Measurements from ENCODE around the gene ARIH2.
A peak's percentile ranks its signal among the peaks of the same experiment; 100 is the strongest.

Gene ARIH2

DNA sequence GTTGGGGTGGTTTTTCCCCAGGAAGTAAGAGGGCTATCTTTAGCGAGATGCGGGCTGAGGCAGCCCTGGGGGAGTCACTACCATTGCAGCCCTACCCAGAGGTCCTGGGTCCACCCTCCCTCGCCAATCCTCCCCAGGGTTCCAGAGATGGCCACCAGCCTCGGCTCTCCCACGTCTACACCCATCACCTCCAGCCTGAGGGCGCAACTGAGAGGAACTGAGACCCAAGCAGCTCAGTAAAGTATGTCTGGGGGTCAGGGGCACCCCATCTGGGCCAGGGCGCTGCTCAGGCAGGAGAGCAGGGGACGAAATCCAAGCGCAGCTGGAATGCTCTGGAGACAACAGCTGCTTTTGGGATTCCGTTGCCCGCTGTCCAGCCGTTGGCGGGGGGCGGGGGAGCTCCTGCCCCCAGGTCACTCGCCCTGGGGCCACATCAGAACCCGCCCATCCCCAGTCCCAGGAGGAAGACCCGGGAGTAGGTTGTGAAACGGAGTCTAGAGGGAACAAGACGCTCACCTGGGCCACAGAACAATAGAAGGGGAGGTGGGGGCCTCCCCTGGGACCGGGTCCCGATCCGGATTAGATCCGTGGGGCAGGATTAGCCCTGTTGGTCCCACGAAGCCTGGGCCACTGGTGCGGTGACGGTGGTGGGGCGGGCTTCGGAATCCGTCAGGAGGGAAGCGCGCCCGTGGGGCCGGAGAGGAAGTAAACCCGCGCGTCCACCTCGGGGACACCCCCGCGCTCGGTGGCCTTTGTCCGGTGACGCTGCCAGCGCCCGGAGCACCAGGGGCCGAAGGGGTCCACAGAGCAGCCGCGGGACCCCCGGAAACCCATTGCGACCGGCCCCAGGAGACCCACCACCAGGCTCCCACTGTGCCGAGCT is 101.9 kb downstream of the ARIH2 start:
- peak; percentile 47 for DNase-seq (ENCODE audit: low spot score)

DNA sequence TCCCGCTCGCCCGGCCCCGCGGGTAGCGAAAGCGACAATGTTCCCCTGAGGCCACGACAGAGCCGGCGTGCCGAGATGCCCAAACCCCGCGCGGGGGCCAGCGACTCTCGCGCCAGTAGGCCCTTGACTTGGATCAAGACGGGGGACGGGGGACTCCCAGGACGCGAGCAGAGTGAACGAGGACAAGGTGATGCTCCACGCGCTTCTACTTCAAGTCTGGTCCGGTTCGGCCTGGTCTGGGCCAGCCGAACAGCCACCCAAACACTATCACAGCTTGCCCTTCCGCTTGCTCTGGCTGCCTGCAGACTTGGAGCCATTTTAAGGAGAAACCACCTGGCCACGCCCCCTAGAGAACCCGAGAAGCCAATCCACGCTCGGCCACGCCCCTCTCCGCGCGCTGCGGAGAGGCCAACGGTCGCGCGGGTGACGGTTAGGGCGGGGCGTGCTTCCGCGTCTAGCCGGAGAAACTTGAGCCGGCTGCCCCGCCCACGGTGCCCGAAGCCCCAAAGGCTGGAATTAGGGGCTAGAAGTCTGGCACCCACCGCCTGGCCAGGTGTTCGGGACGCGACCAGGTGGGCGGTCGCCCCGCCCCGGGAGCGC is 102.7 kb downstream of the ARIH2 start:
- peak; percentile 95 for DNase-seq (ENCODE audit: low spot score)

DNA sequence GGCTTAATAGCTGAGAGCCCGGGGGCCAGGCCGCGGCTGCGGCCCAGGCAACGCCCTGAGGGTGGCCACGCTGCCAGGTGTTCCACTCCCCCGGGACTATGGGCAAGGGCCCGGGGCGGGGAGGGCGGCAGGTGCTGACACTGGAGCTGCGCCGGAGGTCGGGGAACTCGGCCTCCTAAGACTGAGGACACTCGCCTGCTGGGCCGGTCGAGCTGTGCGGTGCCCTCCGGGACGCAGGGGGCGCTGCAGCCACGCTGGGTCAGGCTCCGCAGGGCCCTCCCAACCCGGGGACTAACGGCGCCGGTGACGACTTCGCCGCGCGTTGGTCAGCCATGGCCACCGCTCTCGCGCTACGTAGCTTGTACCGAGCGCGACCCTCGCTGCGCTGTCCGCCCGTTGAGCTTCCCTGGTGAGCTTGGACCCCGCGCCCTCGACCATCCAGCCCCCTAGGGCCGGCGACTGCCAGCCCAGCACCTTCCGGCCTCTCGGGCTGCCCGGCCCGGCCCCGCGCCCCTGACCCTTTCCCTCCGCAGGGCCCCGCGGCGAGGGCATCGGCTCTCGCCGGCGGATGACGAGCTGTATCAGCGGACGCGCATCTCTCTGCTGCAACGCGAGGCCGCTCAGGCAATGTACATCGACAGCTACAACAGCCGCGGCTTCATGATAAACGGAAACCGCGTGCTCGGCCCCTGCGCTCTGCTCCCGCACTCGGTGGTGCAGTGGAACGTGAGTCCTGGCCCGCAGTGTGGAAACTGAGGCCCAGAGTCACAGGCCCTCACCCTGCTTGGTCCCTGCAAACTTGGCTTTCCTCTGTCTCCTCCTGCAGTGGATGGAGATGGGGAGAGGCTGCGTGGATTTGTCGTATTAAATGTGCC is 103.4 kb downstream of the ARIH2 start, which contains the start of gene NDUFAF3:
Gene NDUFAF3, plus strand, starts transcription at position 309 of the 875 bp plus-strand sequence. Its CDS starts 24 bp downstream, at position 333.
- peak; percentile 94 for DNase-seq (ENCODE audit: low spot score)

DNA sequence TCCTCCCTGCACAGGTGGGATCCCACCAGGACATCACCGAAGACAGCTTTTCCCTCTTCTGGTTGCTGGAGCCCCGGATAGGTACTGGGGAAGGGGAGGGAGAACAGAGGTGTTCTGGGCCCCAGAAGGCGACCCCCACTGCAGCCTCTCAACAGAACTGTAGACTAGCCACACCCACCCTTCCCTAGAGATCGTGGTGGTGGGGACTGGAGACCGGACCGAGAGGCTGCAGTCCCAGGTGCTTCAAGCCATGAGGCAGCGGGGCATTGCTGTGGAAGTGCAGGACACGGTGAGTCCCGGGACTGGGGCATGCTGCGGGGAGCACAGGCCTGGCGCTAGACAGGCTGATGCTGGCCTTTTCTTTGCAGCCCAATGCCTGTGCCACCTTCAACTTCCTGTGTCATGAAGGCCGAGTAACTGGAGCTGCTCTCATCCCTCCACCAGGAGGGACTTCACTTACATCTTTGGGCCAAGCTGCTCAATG is 104.1 kb downstream of the ARIH2 start:
- peak; percentile 41 for DNase-seq (ENCODE audit: low spot score)

DNA sequence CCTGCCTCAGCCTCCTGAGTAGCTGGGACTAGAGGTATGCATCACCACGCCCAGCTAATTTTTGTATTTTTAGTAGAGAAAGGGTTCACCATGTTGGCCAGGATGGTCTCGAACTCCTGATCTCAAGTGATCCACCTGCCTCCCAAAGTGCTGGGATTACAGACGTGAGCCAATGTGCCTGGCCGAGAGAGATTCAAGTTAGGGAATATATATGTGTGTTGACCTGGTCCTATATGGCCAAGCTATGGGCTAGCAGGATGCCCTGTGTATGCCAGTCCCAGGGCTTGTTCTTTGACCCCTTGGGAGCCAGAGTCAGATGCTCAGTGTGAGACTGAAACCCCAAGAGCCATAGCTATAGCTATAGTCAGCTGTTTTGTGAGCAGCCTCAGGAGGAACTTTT is 105.1 kb downstream of the ARIH2 start:
- no peak for DNase-seq (ENCODE audit: low spot score)

DNA sequence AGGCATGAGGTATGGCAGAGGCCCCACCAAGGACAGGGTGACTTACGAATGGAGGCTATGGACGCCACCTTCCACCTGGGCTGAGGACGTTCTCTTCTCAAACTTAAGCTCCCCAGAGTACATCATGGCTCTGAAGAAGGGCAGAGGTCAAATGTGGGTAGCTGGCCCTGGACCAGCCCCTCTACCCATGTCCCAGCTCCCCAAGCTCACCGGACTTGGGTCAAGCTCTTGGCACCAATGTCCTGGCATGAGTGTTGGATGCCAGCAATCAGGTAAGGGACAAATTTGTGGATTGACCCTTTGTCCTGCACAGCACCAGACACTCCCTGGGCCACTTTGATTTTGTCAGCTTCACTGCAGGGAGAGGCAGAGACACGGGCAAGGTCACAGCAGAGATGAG is 105.8 kb downstream of the ARIH2 start:
- DNase-seq (ENCODE audit: low spot score), result no peak

DNA sequence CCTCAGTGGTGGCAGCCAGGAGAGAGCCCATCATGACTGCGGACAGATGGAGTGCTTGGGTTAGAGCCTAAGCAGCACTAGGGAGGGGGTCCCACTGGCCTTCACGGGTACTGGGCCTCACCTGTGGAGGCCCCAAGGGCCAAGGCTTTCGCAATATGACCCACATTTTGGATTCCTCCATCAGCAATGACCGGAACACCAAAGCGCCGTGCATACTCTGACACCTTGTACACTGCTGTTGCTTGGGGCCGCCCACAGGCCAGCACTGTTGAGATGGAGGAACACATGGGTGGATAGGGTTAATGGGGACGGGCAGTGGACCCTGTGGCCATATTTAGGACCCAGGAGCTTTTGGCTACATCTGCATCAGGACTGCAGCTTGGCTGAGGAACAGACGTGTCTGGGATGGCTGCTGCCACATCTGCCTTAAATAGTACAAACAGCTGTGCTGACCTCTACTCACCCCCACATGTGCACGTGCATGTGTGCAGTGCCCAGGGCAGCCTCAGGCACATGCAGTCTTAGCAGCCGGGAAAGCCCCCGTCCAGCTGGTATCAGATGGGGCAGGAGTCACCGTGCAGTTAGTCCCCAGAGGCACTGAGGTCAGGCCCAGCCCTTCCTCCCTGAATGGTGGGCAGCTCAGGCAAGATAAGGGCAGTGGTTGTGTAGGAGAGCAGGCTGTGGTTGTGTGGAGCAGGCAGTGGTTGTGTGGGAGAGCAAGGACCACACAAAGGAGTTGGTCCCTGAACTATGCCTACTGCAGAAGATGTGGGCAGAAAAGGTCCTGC is 106.6 kb downstream of the ARIH2 start:
- peak; percentile 44 for DNase-seq (ENCODE audit: low spot score)

DNA sequence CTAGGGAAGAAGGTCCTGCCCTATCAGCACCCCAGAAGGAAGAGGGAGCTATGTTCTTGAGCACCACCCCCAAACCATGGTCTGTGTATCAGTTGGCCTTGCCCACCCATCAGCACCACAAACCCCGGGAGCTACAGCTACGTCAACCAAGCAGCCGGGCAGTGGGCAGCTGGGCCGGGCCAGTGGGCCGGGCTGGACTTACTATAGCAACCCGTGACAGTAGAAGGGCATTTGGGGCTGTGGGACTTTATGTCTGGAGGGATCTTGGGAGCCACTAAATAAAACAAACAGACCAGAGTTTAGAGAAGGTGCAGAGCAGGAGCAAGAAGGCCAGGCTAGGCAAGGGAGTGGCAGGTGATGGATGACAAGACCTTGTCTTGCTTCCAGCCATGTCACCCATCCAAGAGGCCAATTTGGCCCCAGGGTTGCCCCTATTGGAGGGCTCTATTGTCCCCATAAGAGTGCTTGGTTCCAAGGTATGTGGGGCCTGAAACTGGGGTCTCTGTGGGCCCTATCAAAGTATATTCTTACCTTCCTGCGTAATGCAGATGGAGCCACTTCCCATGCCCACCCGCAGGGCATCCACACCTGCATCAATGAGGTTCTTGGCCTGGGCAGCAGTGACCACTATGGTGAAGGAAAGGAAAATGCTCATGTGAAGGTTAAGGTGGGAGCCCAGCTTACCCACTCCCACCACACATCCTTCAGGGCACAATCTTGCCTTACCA is 107.3 kb downstream of the ARIH2 start:
- DNase-seq (ENCODE audit: low spot score), result no peak

DNA sequence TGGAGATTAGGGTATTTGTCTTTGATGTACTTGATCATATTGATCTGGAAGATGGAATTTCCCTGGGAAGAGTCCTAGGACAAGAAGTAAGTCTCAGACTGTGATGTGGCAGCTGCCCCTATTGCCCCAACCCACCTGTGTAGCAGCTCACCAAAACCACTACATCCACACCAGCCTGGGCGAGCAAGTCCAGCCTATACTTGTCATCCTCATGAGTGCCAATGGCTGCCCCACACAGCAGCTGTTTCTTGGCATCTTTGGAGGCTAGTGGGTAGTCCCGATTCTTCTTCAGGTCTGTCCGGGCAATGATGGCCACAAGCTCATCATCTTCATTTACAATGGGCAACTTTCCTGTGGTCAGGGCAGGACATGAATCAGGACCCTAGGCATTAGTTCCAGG is 107.9 kb downstream of the ARIH2 start:
- no peak for DNase-seq (ENCODE audit: low spot score)

DNA sequence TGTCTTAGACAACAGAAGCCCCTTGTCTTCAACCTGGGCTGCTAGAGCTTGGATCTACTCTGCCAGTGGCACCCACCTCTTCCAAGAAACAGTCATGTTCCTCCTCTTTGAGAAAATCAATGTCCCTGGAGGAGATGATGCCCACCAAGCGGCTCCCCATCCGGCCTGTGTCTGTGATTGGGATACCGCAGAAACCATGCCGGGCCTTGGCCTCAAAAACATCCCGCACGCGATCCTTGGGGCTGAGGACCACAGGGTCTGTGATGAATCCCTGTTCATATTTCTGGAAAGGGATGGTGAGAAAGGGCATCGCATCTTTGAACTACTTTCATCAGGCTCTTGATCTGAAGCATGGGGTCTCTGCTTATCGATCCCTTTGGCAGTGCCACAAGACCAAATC is 109.0 kb downstream of the ARIH2 start:
- no peak for DNase-seq (ENCODE audit: low spot score)

DNA sequence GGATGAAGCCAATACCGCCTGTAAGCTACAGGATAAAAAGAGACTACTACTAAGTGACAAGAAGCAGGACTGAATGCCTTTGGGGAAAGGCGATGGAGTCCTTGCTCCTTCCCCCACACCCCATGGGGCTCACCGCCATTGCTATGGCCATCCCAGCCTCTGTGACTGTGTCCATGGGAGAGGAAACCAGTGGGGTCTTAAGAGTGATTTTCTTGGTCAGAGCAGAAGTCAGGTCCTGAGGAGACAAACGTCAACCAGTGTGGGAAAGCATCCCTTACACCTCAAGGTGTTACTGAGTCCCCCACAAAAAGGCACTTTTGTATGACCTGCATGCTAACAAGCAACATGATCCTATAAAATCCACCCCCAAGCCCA is 109.6 kb downstream of the ARIH2 start:
- DNase-seq (ENCODE audit: low spot score), result no peak

DNA sequence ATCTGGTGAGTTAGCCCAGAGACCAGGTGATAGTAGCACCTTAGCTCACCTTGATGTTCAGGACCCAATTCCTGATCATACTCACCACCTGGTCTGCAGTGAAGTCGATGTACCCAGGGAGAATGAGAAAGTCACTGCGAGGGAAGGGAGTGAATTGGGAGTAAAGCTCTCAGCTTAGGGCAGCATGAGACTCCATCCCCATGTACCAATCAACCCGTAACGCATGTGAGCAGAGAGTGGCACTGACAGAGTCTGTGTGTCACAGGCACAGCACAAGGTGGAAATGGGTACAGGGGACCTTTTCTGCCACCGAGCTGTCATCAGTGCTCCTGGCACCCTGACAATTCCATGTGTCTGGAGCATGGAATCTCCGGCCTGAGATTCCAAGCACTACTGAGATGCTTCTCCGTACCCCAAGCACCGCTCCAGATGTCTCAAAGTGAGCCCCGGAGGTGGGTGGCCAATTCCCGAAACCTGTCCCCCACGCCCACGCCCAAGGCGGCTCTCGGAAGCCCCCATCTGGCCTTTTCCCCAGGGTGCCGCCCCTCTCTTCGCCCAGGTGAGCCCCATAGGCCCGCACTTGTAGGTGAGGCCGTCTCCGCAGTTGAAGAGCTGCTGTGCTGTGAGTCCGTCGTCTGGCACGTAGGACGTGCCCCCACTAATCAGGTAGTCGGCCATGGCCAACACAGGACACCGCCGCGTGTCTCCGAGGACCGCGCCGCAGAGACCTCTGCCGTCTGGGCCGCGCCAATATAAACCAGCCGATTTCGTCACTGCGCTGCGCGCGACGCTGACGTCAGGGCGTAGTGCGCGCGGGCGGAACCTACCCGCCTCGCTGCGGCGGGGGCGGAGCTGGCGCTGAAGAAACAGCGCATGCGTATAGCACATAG is 110.3 kb downstream of the ARIH2 start, which contains the start of gene IMPDH2:
Gene IMPDH2, minus strand, starts transcription at position 726 of the 890 bp plus-strand sequence. Its CDS starts 48 bp downstream, at position 678.
- peak; percentile 88 for DNase-seq (ENCODE audit: low spot score)

DNA sequence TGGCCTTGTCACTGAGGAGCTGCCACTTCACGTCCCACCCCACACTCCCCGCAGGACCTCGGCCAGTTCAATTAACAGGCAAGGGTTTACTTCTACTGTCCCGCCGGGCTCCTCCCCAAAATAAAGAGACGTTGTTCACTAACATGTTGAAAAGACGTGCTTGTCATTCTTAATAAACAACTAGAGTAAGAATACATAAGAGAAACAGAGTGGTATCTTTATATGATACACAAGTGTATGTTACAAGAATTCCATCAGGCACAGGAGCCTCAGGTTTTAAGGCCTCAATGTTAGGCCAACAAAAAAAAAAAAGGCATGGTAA is 110.9 kb downstream of the ARIH2 start:
- no peak for DNase-seq (ENCODE audit: low spot score)

DNA sequence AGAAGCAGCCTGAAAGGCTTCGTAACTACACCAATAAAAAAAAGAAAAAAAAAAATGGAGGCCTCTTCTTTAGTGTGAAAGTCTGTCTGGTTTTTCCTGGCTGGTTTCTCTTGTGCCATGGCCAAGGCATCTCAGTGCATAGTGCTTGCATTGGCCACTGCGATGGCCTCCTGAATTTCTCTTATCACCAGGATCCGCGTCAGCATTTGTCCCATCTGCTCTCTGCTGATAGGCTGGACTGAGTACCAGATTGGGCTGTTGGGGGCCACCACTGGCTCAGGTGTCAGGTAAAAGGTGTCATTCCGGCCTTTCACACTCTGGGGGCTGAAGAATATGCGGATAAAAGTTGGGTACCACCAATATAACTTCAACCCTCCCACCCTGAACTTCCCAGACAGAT is 111.7 kb downstream of the ARIH2 start:
- no peak for DNase-seq (ENCODE audit: low spot score)

DNA sequence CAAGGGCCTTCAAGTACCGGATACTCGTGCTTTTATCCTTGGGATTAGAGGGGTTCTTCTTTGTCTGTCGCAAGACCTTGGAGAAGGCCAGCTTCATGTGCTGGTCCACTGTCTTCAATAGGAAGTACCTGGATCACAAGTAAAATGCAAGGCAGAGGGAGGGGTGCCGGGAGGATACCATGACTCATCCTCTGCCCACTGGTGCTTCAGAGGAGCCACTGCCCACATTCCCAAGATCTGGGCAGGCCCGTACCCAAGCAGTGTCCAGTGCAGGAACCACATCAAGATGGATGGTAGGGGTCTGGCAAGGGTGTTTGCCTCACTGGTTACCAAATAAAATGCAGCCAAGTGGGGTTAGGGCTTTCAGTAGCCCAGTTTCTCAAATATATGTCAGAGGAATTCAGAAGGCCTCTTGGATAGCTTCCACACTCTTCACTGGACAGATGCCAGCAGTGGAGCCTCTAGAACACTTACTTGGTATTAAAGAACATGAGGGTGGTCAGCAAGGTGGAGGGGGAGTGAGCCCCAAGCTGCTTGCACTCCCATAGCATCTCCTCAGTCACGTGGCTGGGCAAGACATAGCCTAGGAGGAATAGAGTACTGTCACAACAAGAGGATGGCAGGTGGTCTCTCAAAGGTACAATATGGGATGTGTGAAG is 114.1 kb downstream of the ARIH2 start:
- no peak for DNase-seq (ENCODE audit: low spot score)

DNA sequence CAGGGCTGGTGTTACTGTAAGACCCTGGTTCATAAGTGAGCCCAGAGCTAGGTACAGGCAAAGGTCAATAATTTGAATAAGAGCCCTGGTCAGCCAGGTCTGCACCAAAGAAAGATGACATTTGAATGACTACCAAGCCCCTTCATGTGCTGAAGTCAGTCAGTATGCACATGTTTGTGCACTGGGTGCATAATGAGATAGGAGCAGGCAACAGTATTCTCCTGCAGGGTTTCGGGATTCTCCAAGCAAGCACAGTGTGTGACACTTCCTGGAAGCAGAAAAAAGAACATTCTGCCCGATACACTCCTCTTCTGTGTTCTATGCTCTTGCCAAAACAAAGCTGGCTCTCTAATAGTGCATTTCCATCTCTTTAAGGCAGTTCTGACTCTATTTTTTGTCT is 116.0 kb downstream of the ARIH2 start:
- no peak for DNase-seq (ENCODE audit: low spot score)

DNA sequence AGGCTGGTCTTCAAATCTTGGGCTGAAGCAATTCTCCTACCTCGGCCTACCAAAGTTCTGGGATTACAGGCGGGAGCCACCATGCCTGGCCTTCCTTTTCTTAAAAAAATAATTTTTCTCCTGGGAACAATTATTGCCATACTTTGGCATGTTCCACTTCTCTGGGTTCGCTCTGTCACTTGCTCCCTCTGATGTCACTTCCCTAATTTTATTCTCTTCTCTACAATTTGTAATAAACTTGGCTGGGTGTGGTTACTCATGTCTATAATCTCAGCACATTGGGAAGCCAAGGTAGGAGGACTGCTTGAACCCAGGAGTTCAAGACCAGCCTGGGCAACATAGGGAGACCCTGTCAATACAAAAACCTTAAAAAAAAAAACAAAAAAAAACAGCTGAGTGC is 116.6 kb downstream of the ARIH2 start:
- no peak for DNase-seq (ENCODE audit: low spot score)

All from NAMALWA (cell line).